ENCODE measurements around the gene RBM6. TPM values are rescaled to one million over a fixed set of nuclear protein-coding genes. Genes with fewer than 3 reads are reported as not detected.

Gene RBM6
- total and polyA plus RNA-seq, 2 experiments from 2014 or later: 66.6 to 97.6 TPM

- TF ChIP-seq CTCF (conservative IDR thresholded peaks at IDR 0.05; ENCODE audit: low read depth in 2 of 2): peak; percentile 70 to 90
- TF ChIP-seq CREB1 (CRISPR knock-in tag; IDR thresholded peaks at IDR 0.05; ENCODE audit: low read depth): no peak
- no peak for TF ChIP-seq POLR2AphosphoS5 (IDR thresholded peaks at IDR 0.05; ENCODE audit: low read depth)
- TF ChIP-seq ZNF114 (CRISPR knock-in tag; IDR thresholded peaks at IDR 0.05): no peak
- no peak for TF ChIP-seq ETS1 (IDR thresholded peaks at IDR 0.05)
- no peak for TF ChIP-seq NANOG (IDR thresholded peaks at IDR 0.05; ENCODE audit: borderline replicate concordance)
- TF ChIP-seq ZNF331 (CRISPR knock-in tag; IDR thresholded peaks at IDR 0.05; ENCODE audit: low read depth): no peak
- no peak for TF ChIP-seq JUNB (IDR thresholded peaks at IDR 0.05; ENCODE audit: unreplicated experiment)
- TF ChIP-seq EZH2 (IDR thresholded peaks at IDR 0.05; ENCODE audit: low read depth, unreplicated experiment): no peak
Observed at GRCh38 chr3:49906073-49906743, 33.7 kb upstream of the RBM6 start (continued).

- H3K4me3 Mint-ChIP-seq: no peak overlapping the region
- ATAC-seq: no peak
- TF ChIP-seq ZNF462 (CRISPR knock-in tag; IDR thresholded peaks at IDR 0.05) (no peak), CTCF (conservative IDR thresholded peaks at IDR 0.05; ENCODE audit: low read depth in 2 of 2) (no peak), ZNF331 (CRISPR knock-in tag; IDR thresholded peaks at IDR 0.05; ENCODE audit: low read depth) (no peak), EZH2 (IDR thresholded peaks at IDR 0.05; ENCODE audit: low read depth, unreplicated experiment) (no peak), JUNB (IDR thresholded peaks at IDR 0.05; ENCODE audit: unreplicated experiment) (no peak), EZH2phosphoT487 (IDR thresholded peaks at IDR 0.05; ENCODE audit: unreplicated experiment) (no peak), POLR2AphosphoS5 (IDR thresholded peaks at IDR 0.05; ENCODE audit: low read depth) (no peak)
Observed at GRCh38 chr3:49908373-49909199, 31.4 kb upstream of the RBM6 start.

More at GRCh38 chr3:49908373-49909199, 31.4 kb upstream of the RBM6 start:
- Histone ChIP-seq H3K36me3 (ENCODE audit: insufficient read depth) (no peaks in the 10 kb centered on the region), H4K20me1 (replicated peaks; ENCODE audit: insufficient read depth) (no peaks in the 10 kb centered on the region; the same call in 1 of the 2 replicates), H3K9me2 (ENCODE audit: insufficient read depth) (peaks cover 5% of the 10 kb centered on the region; the same call in 1 of the 2 replicates), H3K4me1 (ENCODE audit: insufficient read depth) (peaks cover 41% of the 10 kb centered on the region), H3K27ac (ENCODE audit: low read depth) (no peak overlapping the region), H3K27me3 (ENCODE audit: insufficient read depth) (peaks cover 11% of the 10 kb centered on the region; the same call in 1 of the 2 replicates), H3K4me3 (no peak overlapping the region), H3K79me2 (replicated peaks; ENCODE audit: insufficient read depth) (no peaks in the 10 kb centered on the region), H3F3A (replicated peaks; ENCODE audit: low read depth) (peaks cover 32% of the 10 kb centered on the region), H3K4me2 (no peak overlapping the region), H2AFZ (no peak overlapping the region)
- Mint-ChIP-seq H3K9me3 (no peaks in the 10 kb centered on the region), H3K27me3 (ENCODE audit: insufficient read depth, low read depth, poor library complexity) (peaks cover 31% of the 10 kb centered on the region), H3K4me1 (peaks cover 45% of the 10 kb centered on the region), H3K27ac (no peak overlapping the region), H3K36me3 (ENCODE audit: low read depth) (no peaks in the 10 kb centered on the region; the same call in 2 of the 3 replicates)
- no peak for DNase-seq (ENCODE audit: low spot score)

Data from GM23338 (cell line).